NCI-H510A treated with DMSO at 0.1 percent for 48 hours (cell line): ENCODE data around the gene FBXL14.
"Not testable (repeated sequence)": the region's sequence is repeated elsewhere in the genome, so short reads cannot be mapped to it uniquely, and the experiment has no call there.

Source experiments
- DNase-seq: peaks from one replicate; lab custom pipeline; 2025; lab: John Stamatoyannopoulos, UW

The FBXL14 gene

GRCh38 chr12:1572731-1573130 lies 21.6 kb downstream of the FBXL14 start:
- DNase-seq: no peak

GRCh38 chr12:1567852-1568251 lies 26.5 kb downstream of the FBXL14 start:
- DNase-seq: no peak

- DNase-seq: no peak
Measured at GRCh38 chr12:1566449-1567135, 27.8 kb downstream of the FBXL14 start.

- no peak for DNase-seq
Measured at GRCh38 chr12:1565172-1565571, 29.2 kb downstream of the FBXL14 start.

- DNase-seq: no peak
Measured at GRCh38 chr12:1564067-1564466, 30.3 kb downstream of the FBXL14 start.

- DNase-seq: no peak
Measured at GRCh38 chr12:1562813-1563407, 31.5 kb downstream of the FBXL14 start.

GRCh38 chr12:1560704-1561103 lies 33.7 kb downstream of the FBXL14 start:
- no peak for DNase-seq

GRCh38 chr12:1559676-1560091 lies 34.7 kb downstream of the FBXL14 start:
- peak; percentile 60 for DNase-seq

- DNase-seq: not testable (repeated sequence)
Measured at GRCh38 chr12:1558108-1558507, 36.3 kb downstream of the FBXL14 start.

- no peak for DNase-seq
Measured at GRCh38 chr12:1553987-1554982, 40.1 kb downstream of the FBXL14 start.

GRCh38 chr12:1553536-1553935 lies 40.8 kb downstream of the FBXL14 start:
- no peak for DNase-seq

GRCh38 chr12:1552911-1553491 lies 41.4 kb downstream of the FBXL14 start:
- no peak for DNase-seq

- no peak for DNase-seq
Measured at GRCh38 chr12:1552171-1552570, 42.2 kb downstream of the FBXL14 start.

- DNase-seq: no peak
Measured at GRCh38 chr12:1551496-1551895, 42.9 kb downstream of the FBXL14 start.

- no peak for DNase-seq
Measured at GRCh38 chr12:1546931-1547640, 47.3 kb downstream of the FBXL14 start.

- DNase-seq: no peak
Measured at GRCh38 chr12:1544996-1545700, 49.2 kb downstream of the FBXL14 start.

- no peak for DNase-seq
Measured at GRCh38 chr12:1542599-1542998, 51.8 kb downstream of the FBXL14 start.

GRCh38 chr12:1540690-1541089 lies 53.7 kb downstream of the FBXL14 start:
- DNase-seq: no peak

- no peak for DNase-seq
Measured at GRCh38 chr12:1539135-1539534, 55.2 kb downstream of the FBXL14 start.

- DNase-seq: no peak
Measured at GRCh38 chr12:1536817-1537216, 57.6 kb downstream of the FBXL14 start.

GRCh38 chr12:1534748-1535147 lies 59.6 kb downstream of the FBXL14 start:
- no peak for DNase-seq
